ENCODE measurements around the gene SCAPER.
"Not testable (repeated sequence)": the region's sequence is repeated elsewhere in the genome, so short reads cannot be mapped to it uniquely, and the experiment has no call there.

The SCAPER gene

GRCh38 chr15:76447728-76448441 is 457.3 kb downstream of the SCAPER start:
- Histone ChIP-seq H3K27me3 (ENCODE audit: low read depth, low read length) (no peaks in the 10 kb centered on the region), H3K4me2 (ENCODE audit: low read length) (no peak overlapping the region), H3K9me3 (ENCODE audit: insufficient read depth, low read length) (no peaks in the 10 kb centered on the region), H3K79me2 (ENCODE audit: low read length) (no peaks in the 10 kb centered on the region), H3K4me1 (ENCODE audit: low read length) (peaks cover 28% of the 10 kb centered on the region), H3K4me3 (ENCODE audit: low read length) (no peak overlapping the region), H4K20me1 (ENCODE audit: insufficient read depth, low read length) (no peaks in the 10 kb centered on the region), H3K27ac (ENCODE audit: low read length) (no peak overlapping the region), H2AFZ (ENCODE audit: low read depth, low read length) (no peak overlapping the region), H3K36me3 (replicated peaks; ENCODE audit: low read depth, low read length) (no peaks in the 10 kb centered on the region), H3K9ac (ENCODE audit: low read length) (no peak overlapping the region)
- no peak for TF ChIP-seq EZH2phosphoT487 (IDR thresholded peaks at IDR 0.05; ENCODE audit: low read depth)
- TF ChIP-seq, protein P1, sequence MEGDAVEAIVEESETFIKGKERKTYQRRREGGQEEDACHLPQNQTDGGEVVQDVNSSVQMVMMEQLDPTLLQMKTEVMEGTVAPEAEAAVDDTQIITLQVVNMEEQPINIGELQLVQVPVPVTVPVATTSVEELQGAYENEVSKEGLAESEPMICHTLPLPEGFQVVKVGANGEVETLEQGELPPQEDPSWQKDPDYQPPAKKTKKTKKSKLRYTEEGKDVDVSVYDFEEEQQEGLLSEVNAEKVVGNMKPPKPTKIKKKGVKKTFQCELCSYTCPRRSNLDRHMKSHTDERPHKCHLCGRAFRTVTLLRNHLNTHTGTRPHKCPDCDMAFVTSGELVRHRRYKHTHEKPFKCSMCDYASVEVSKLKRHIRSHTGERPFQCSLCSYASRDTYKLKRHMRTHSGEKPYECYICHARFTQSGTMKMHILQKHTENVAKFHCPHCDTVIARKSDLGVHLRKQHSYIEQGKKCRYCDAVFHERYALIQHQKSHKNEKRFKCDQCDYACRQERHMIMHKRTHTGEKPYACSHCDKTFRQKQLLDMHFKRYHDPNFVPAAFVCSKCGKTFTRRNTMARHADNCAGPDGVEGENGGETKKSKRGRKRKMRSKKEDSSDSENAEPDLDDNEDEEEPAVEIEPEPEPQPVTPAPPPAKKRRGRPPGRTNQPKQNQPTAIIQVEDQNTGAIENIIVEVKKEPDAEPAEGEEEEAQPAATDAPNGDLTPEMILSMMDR (IDR thresholded peaks at IDR 0.05; ENCODE audit: low read depth, low read length): no peak

DNA sequence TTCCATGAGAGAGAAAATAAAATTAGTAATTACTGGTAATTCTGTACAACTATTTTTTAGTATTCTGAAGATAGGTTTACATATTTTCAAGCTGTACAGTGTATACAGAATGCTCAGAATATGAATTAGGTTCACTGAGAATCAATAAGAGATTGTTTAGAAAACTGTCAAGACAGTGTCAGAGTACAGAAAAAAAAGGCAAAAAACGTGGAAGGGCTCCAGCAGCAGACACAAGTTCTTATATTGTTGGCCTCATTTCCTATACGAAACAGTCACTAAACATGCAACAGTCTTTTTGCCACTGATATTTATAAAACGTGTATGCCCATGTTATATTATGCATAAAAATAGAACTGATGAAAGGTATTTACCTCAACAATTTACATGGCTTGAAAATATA is 464.7 kb downstream of the SCAPER start:
- Histone ChIP-seq H3K4me1 (ENCODE audit: low read length) (no peaks in the 10 kb centered on the region), H3K9ac (ENCODE audit: low read length) (no peak overlapping the region), H3K27me3 (ENCODE audit: low read depth, low read length) (no peaks in the 10 kb centered on the region), H3K36me3 (replicated peaks; ENCODE audit: low read depth, low read length) (no peaks in the 10 kb centered on the region), H3K27ac (ENCODE audit: low read length) (no peak overlapping the region), H3K9me3 (ENCODE audit: insufficient read depth, low read length) (no peaks in the 10 kb centered on the region), H3K79me2 (ENCODE audit: low read length) (no peaks in the 10 kb centered on the region), H2AFZ (ENCODE audit: low read depth, low read length) (no peak overlapping the region), H3K4me3 (ENCODE audit: low read length) (no peak overlapping the region), H4K20me1 (ENCODE audit: insufficient read depth, low read length) (no peaks in the 10 kb centered on the region), H3K4me2 (ENCODE audit: low read length) (no peak overlapping the region)
- TF ChIP-seq EZH2phosphoT487 (IDR thresholded peaks at IDR 0.05; ENCODE audit: low read depth): no peak
- TF ChIP-seq, protein P1 (IDR thresholded peaks at IDR 0.05; ENCODE audit: low read depth, low read length): no peak

- Histone ChIP-seq H3K9ac (ENCODE audit: low read length) (no peak overlapping the region), H3K27ac (ENCODE audit: low read length) (no peak overlapping the region), H2AFZ (ENCODE audit: low read depth, low read length) (no peak overlapping the region), H3K79me2 (ENCODE audit: low read length) (no peaks in the 10 kb centered on the region), H3K27me3 (ENCODE audit: low read depth, low read length) (no peaks in the 10 kb centered on the region), H3K4me3 (ENCODE audit: low read length) (no peak overlapping the region), H3K9me3 (ENCODE audit: insufficient read depth, low read length) (no peaks in the 10 kb centered on the region), H3K4me2 (ENCODE audit: low read length) (no peak overlapping the region), H4K20me1 (ENCODE audit: insufficient read depth, low read length) (no peaks in the 10 kb centered on the region), H3K36me3 (replicated peaks; ENCODE audit: low read depth, low read length) (no peaks in the 10 kb centered on the region), H3K4me1 (ENCODE audit: low read length) (no peaks in the 10 kb centered on the region)
- TF ChIP-seq EZH2phosphoT487 (IDR thresholded peaks at IDR 0.05; ENCODE audit: low read depth): no peak
- TF ChIP-seq, protein P1 (IDR thresholded peaks at IDR 0.05; ENCODE audit: low read depth, low read length): no peak
Measured at GRCh38 chr15:76439542-76439941, 465.6 kb downstream of the SCAPER start.

DNA sequence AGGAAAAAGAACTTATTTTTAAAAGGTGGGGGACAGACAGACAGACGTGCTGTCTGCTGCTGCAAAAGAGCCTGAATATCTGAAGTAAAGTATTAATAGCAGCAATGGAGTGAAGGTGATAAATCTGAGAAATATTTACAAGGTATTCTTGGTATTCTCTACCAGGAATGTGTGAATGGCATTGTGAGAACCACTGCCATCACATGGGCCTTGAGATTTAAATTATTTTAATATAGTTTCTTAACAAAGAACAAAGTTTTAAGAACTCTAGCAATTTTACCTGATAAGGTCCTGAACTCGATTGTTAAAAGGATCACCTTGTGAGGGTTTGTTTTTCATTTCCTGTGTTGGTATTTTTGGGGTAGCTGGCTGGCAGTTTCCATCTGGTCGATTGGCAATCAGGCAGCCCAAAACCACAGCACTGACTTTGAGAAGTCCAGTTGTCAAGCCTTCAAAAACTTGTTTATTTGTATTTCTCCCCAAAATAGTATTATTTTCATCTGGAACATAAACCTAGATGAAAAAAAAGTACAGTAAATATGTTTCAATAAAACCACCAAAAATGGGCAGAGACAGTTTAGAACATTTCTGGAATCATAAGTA is 471.2 kb downstream of the SCAPER start:
- Histone ChIP-seq H3K27me3 (ENCODE audit: low read depth, low read length) (no peaks in the 10 kb centered on the region), H3K4me3 (ENCODE audit: low read length) (no peak overlapping the region), H4K20me1 (ENCODE audit: insufficient read depth, low read length) (no peaks in the 10 kb centered on the region), H3K27ac (ENCODE audit: low read length) (no peak overlapping the region), H3K4me2 (ENCODE audit: low read length) (no peak overlapping the region), H3K9ac (ENCODE audit: low read length) (no peak overlapping the region), H3K36me3 (replicated peaks; ENCODE audit: low read depth, low read length) (no peaks in the 10 kb centered on the region), H3K4me1 (ENCODE audit: low read length) (no peaks in the 10 kb centered on the region), H3K9me3 (ENCODE audit: insufficient read depth, low read length) (no peaks in the 10 kb centered on the region), H3K79me2 (ENCODE audit: low read length) (no peaks in the 10 kb centered on the region), H2AFZ (ENCODE audit: low read depth, low read length) (no peak overlapping the region)
- TF ChIP-seq EZH2phosphoT487 (IDR thresholded peaks at IDR 0.05; ENCODE audit: low read depth): no peak
- TF ChIP-seq, protein P1 (IDR thresholded peaks at IDR 0.05; ENCODE audit: low read depth, low read length): no peak

- not testable (repeated sequence) for H3K36me3 ChIP-seq (replicated peaks; ENCODE audit: low read depth, low read length); H3K4me3 ChIP-seq (ENCODE audit: low read length); H3K27ac ChIP-seq (ENCODE audit: low read length); H3K27me3 ChIP-seq (ENCODE audit: low read depth, low read length); H4K20me1 ChIP-seq (ENCODE audit: insufficient read depth, low read length); H3K9ac ChIP-seq (ENCODE audit: low read length); H2AFZ ChIP-seq (ENCODE audit: low read depth, low read length); H3K4me2 ChIP-seq (ENCODE audit: low read length); H3K79me2 ChIP-seq (ENCODE audit: low read length); H3K9me3 ChIP-seq (ENCODE audit: insufficient read depth, low read length); H3K4me1 ChIP-seq (ENCODE audit: low read length)
Measured at GRCh38 chr15:76433036-76433435, 472.1 kb downstream of the SCAPER start.

Measured in OCI-LY3 (cell line).